Suprapubic skin (tissue), 4 donors: Measurements from ENCODE around the gene ISYNA1.

Experiments
- POLR2A ChIP-seq, 2 donors: fragments of 450-650 bp; IDR thresholded peaks; one replicate each; pipeline ENCODE4 v1.6.1; 2017; ENCODE audit warnings: antibody characterized with exemption in 2 of 2, mild to moderate bottlenecking in 2 of 2, moderate library complexity in 2 of 2
- POLR2AphosphoS5 ChIP-seq, 3 donors: sonication (generic); formaldehyde crosslinking; IDR thresholded peaks; one replicate each; pipeline ENCODE4 v1.6.1; 2017; ENCODE audit warnings: antibody characterized with exemption in 3 of 3
- TF ChIP-seq, protein P1 (sequence below), 2 donors: fragments of 200-600 bp in 1 of 2; fragments of 450-650 bp in 1 of 2; sonication (generic) in 1 of 2; IDR thresholded peaks; one replicate each; pipeline ENCODE4 v1.5.1; 2016 to 2019; ENCODE audit warnings: antibody characterized with exemption in 2 of 2, mild to moderate bottlenecking in 1 of 2, moderate library complexity in 1 of 2

DNA sequence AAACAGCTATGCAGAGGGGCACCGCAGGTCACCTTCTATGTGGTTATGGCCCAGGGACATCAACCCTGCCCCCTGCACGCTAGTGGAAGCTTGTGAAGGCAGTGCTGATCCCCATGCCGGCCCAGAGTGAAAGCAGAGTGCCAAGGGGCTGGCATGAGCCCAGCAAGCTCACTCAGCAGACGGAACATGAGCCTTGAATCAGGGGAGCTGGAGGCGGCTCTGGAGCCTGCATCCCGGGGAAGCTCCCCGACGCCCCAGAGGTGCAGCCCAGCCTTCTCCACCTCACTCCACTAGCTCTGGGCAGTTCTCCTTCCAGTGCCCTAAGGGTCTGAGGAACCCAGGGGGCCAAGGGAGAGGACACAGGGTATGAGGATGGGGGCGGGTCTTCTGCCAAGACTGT is 19.0 kb upstream of the ISYNA1 start:
- no peak for TF ChIP-seq POLR2A (IDR thresholded peaks at IDR 0.05)
- TF ChIP-seq, protein P1, sequence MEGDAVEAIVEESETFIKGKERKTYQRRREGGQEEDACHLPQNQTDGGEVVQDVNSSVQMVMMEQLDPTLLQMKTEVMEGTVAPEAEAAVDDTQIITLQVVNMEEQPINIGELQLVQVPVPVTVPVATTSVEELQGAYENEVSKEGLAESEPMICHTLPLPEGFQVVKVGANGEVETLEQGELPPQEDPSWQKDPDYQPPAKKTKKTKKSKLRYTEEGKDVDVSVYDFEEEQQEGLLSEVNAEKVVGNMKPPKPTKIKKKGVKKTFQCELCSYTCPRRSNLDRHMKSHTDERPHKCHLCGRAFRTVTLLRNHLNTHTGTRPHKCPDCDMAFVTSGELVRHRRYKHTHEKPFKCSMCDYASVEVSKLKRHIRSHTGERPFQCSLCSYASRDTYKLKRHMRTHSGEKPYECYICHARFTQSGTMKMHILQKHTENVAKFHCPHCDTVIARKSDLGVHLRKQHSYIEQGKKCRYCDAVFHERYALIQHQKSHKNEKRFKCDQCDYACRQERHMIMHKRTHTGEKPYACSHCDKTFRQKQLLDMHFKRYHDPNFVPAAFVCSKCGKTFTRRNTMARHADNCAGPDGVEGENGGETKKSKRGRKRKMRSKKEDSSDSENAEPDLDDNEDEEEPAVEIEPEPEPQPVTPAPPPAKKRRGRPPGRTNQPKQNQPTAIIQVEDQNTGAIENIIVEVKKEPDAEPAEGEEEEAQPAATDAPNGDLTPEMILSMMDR (IDR thresholded peaks at IDR 0.05), result no peak
- TF ChIP-seq POLR2AphosphoS5 (IDR thresholded peaks at IDR 0.05), result no peak
